Measurements from ENCODE around the gene GPR25. TPM values are rescaled to one million over a fixed set of nuclear protein-coding genes. Genes with fewer than 3 reads are reported as not detected.
A peak's percentile ranks its signal among the peaks of the same experiment; 100 is the strongest.

Gene GPR25, protein sequence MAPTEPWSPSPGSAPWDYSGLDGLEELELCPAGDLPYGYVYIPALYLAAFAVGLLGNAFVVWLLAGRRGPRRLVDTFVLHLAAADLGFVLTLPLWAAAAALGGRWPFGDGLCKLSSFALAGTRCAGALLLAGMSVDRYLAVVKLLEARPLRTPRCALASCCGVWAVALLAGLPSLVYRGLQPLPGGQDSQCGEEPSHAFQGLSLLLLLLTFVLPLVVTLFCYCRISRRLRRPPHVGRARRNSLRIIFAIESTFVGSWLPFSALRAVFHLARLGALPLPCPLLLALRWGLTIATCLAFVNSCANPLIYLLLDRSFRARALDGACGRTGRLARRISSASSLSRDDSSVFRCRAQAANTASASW
- total RNA-seq, result 5.9 TPM

- no peak for DNase-seq (ENCODE audit: extremely low spot score in 2 of 2)
- Histone ChIP-seq H3K4me1 (peaks cover 13% of the 10 kb centered on the region), H3K27ac (no peak within 1 kb of the TSS), H3K27me3 (peaks cover 10% of the 10 kb centered on the region), H3K4me3 (peak within 1 kb of the TSS; percentile 25 to 49), H3K36me3 (no peaks in the 10 kb centered on the region), H3K9me3 (no peaks in the 10 kb centered on the region)
- intact Hi-C loops (cut with DNase I), result no loop called here
- TF ChIP-seq CTCF (IDR thresholded peaks at IDR 0.05) (no peak), POLR2AphosphoS5 (IDR thresholded peaks at IDR 0.05; ENCODE audit: insufficient read depth in 1 of 2, low read depth in 1 of 2) (no peak), POLR2A (IDR thresholded peaks at IDR 0.05) (no peak)
Observed at GRCh38 chr1:200872446-200873115, at the start of gene GPR25. TSS of gene GPR25 (plus strand) at chr1:200872981. CDS start at chr1:200873038, 57 bp downstream.

GRCh38 chr1:200831091-200831490 is 41.7 kb upstream of the GPR25 start:
- Histone ChIP-seq H3K36me3 (no peaks in the 10 kb centered on the region), H3K27ac (no peak overlapping the region), H3K4me1 (no peaks in the 10 kb centered on the region), H3K9me3 (no peaks in the 10 kb centered on the region), H3K27me3 (no peaks in the 10 kb centered on the region), H3K4me3 (no peak overlapping the region)
- intact Hi-C loops (cut with DNase I), result no loop called here
- no peak for DNase-seq (ENCODE audit: extremely low spot score in 2 of 2)
- TF ChIP-seq POLR2AphosphoS5 (IDR thresholded peaks at IDR 0.05; ENCODE audit: insufficient read depth in 1 of 2, low read depth in 1 of 2), result no peak
- no peak for TF ChIP-seq CTCF (IDR thresholded peaks at IDR 0.05)
- TF ChIP-seq POLR2A (IDR thresholded peaks at IDR 0.05), result no peak

DNA sequence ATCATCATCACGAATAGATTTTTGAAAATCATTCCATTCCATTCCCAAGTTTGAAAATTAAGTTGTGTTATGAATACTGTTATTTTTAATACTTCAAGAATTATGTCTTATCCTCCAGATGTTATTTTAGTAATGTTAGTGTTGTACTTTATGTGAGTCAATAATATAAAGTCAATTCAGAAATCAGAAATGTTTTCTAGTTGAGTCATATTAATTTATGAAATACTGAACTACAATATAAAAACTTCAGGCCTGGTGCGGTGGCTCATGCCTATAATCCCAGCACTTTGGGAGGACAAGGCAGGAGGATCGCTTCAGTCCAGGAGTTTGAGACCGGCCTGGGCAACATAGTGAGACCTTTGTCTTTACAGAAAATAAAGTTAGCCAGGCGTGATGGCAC is 38.4 kb upstream of the GPR25 start:
- H3K4me3 ChIP-seq, result no peak overlapping the region
- no peaks in the 10 kb centered on the region for H3K36me3 ChIP-seq
- H3K4me1 ChIP-seq, result no peaks in the 10 kb centered on the region
- intact Hi-C loops (cut with DNase I), result no loop called here
- no peaks in the 10 kb centered on the region for H3K27me3 ChIP-seq
- no peaks in the 10 kb centered on the region for H3K9me3 ChIP-seq
- no peak for TF ChIP-seq POLR2A (IDR thresholded peaks at IDR 0.05)
- TF ChIP-seq CTCF (IDR thresholded peaks at IDR 0.05), result no peak
- TF ChIP-seq POLR2AphosphoS5 (IDR thresholded peaks at IDR 0.05; ENCODE audit: insufficient read depth in 1 of 2, low read depth in 1 of 2), result no peak
- no peak overlapping the region for H3K27ac ChIP-seq
- DNase-seq (ENCODE audit: extremely low spot score in 2 of 2), result no peak

DNA sequence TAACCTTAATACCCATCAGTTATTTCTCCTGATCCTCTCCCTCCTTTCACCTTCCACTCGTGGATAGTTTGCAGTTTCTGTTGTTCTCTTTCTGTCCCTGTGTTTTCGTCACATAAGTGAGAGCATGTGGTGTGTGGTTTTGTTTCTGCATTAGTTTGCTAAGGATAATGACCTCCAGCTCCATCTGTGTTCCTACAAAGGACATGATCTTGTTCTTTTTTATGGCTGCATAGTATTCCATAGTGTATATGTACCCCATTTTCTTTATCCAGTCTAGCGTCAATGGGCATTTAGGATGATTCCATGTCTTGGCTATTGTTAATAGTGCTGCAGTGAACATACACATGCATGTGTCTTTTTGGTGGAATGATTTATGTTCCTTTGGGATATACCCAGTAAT is 36.6 kb upstream of the GPR25 start:
- Histone ChIP-seq H3K27ac (no peak overlapping the region), H3K4me1 (no peaks in the 10 kb centered on the region), H3K9me3 (no peaks in the 10 kb centered on the region), H3K36me3 (no peaks in the 10 kb centered on the region), H3K27me3 (no peaks in the 10 kb centered on the region), H3K4me3 (no peak overlapping the region)
- DNase-seq (ENCODE audit: extremely low spot score in 2 of 2), result no peak
- TF ChIP-seq POLR2A (IDR thresholded peaks at IDR 0.05), result no peak
- intact Hi-C loops (cut with DNase I), result no loop called here

GRCh38 chr1:200837931-200838571 is 34.7 kb upstream of the GPR25 start:
- Histone ChIP-seq H3K27me3 (no peaks in the 10 kb centered on the region), H3K9me3 (no peaks in the 10 kb centered on the region), H3K27ac (no peak overlapping the region), H3K36me3 (no peaks in the 10 kb centered on the region), H3K4me3 (no peak overlapping the region), H3K4me1 (no peaks in the 10 kb centered on the region)
- intact Hi-C loops (cut with DNase I), result no loop called here
- no peak for DNase-seq (ENCODE audit: extremely low spot score in 2 of 2)
- no peak for TF ChIP-seq POLR2AphosphoS5 (IDR thresholded peaks at IDR 0.05; ENCODE audit: insufficient read depth in 1 of 2, low read depth in 1 of 2)
- peak in 2 of 3 experiments; percentile 18 to 30 for TF ChIP-seq CTCF (IDR thresholded peaks at IDR 0.05)
